Liver (tissue), 3 donors: Measurements from ENCODE around the gene THSD4.

Experiments used
- GABPA ChIP-seq, 2 donors: IDR thresholded peaks in 1 of 2; conservative IDR thresholded peaks in 1 of 2; 2 replicates each; pipeline ENCODE4 v1.6.1; 2016; ENCODE audit warnings: antibody characterized with exemption in 2 of 2, mild to moderate bottlenecking in 1 of 2, moderate library complexity in 1 of 2
- HNF4G ChIP-seq: IDR thresholded peaks from 2 replicates; pipeline ENCODE4 v1.6.1; 2016; ENCODE audit warnings: antibody characterized with exemption
- RAD21 ChIP-seq, 2 donors: IDR thresholded peaks; 2 replicates each; pipeline ENCODE4 v1.6.1; 2016; ENCODE audit warnings: antibody characterized with exemption in 2 of 2, mild to moderate bottlenecking in 2 of 2
- REST ChIP-seq: IDR thresholded peaks from 2 replicates; pipeline ENCODE4 v1.6.1; 2016; ENCODE audit warnings: antibody characterized with exemption, mild to moderate bottlenecking
- TAF1 ChIP-seq: conservative IDR thresholded peaks from 2 replicates; pipeline ENCODE4 v1.6.1; 2016; ENCODE audit warnings: antibody characterized with exemption, mild to moderate bottlenecking
- TF ChIP-seq, protein P1 (sequence below): fragments of 150-350 bp; IDR thresholded peaks from 2 replicates; pipeline ENCODE4 v1.5.1; 2017; ENCODE audit warnings: improper control_type of control experiment, low read depth, low read length; ENCODE audit not compliant: missing input control
- donor health status: healthy.
- donor health status: healthy.

DNA sequence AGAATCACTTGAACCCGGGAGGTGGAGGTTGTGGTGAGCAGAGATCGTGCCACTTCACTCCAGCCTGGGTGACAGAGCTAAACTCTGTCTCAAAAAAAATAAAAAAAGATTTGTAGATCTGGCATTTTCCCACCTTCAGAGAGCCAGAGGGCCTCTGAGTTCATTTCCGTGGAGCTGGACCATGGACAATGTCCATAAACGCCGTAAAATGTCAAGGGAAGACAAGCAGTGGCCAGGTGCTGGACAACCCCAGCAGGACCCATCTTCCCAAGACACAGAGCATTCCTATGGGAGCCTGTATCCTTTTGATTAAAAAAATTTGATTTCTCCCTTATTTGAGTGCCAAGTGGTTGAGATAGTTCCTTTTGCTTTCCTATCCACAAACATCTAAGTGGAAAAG lies 627.7 kb downstream of the THSD4 start:
- TF ChIP-seq, protein P1, sequence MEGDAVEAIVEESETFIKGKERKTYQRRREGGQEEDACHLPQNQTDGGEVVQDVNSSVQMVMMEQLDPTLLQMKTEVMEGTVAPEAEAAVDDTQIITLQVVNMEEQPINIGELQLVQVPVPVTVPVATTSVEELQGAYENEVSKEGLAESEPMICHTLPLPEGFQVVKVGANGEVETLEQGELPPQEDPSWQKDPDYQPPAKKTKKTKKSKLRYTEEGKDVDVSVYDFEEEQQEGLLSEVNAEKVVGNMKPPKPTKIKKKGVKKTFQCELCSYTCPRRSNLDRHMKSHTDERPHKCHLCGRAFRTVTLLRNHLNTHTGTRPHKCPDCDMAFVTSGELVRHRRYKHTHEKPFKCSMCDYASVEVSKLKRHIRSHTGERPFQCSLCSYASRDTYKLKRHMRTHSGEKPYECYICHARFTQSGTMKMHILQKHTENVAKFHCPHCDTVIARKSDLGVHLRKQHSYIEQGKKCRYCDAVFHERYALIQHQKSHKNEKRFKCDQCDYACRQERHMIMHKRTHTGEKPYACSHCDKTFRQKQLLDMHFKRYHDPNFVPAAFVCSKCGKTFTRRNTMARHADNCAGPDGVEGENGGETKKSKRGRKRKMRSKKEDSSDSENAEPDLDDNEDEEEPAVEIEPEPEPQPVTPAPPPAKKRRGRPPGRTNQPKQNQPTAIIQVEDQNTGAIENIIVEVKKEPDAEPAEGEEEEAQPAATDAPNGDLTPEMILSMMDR = no peak
- TF ChIP-seq TAF1 = no peak
- TF ChIP-seq HNF4G = no peak
- TF ChIP-seq GABPA (IDR thresholded peaks at IDR 0.05 in 1 of 2, conservative IDR thresholded peaks at IDR 0.05 in 1 of 2) = no peak
- TF ChIP-seq RAD21 (IDR thresholded peaks at IDR 0.05) = no peak
- TF ChIP-seq REST = no peak
